Stomach (tissue), 4 donors: Measurements from ENCODE around the gene C1R.

Source experiments
- CTCF ChIP-seq, 7 experiments: fragments of 450-650 bp in 4 of 7; fragments of 200-600 bp in 3 of 7; sonication (generic) in 3 of 7; IDR thresholded peaks; one replicate each; pipeline ENCODE4 v1.5.1; 2016 to 2019; ENCODE audit warnings: antibody characterized with exemption in 7 of 7, control low read depth in 2 of 7, mild to moderate bottlenecking in 1 of 7
- EP300 ChIP-seq: sonication (generic); formaldehyde crosslinking; IDR thresholded peaks from one replicate; pipeline ENCODE4 v1.6.1; 2017; ENCODE audit warnings: antibody characterized with exemption
- POLR2A ChIP-seq, 4 donors: fragments of 450-650 bp; IDR thresholded peaks; one replicate each; pipeline ENCODE4 v1.6.1; 2016; ENCODE audit warnings: antibody characterized with exemption in 4 of 4, control low read depth in 2 of 4, mild to moderate bottlenecking in 1 of 4, moderate library complexity in 1 of 4

GRCh38 chr12:7061596-7061995 is 30.6 kb downstream of the C1R start:
- no peak for TF ChIP-seq EP300
- TF ChIP-seq CTCF (IDR thresholded peaks at IDR 0.05) = no peak
- no peak for TF ChIP-seq POLR2A (IDR thresholded peaks at IDR 0.05)
